ENCODE results near the gene TMEM52. TPM values are rescaled to one million over a fixed set of nuclear protein-coding genes. Genes with fewer than 3 reads are reported as not detected.

TMEM52 gene
- total and polyA plus RNA-seq, 2 of the 13 experiments (the other 11 are each of a cell fraction or from before 2014, with no cell fraction given) = 13.2 to 18.7 TPM

DNA sequence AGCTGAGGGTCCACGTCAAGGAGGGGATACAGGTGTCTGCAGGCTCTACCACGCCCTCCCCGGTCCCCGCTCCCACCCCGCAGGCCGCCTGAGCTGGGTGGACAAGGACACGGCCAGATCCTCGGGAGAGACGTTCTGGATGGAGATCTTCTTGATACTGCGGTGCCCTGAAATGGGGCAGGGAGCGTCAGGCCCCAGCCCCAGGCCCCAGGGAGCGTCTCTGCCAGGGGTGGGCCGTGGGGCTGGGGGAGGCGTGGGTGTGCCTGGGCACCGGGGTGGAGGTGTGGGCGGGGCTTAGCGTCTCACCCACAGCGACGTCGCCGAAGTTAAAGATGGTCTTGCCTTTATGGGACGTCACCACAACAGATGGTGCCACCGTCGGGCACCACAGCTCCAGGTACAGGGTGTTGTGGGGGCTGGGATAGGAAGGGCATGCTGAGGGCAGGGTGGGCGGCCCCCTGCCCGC is 7.3 kb upstream of the TMEM52 start (continued):
- TF ChIP-seq, protein P1, sequence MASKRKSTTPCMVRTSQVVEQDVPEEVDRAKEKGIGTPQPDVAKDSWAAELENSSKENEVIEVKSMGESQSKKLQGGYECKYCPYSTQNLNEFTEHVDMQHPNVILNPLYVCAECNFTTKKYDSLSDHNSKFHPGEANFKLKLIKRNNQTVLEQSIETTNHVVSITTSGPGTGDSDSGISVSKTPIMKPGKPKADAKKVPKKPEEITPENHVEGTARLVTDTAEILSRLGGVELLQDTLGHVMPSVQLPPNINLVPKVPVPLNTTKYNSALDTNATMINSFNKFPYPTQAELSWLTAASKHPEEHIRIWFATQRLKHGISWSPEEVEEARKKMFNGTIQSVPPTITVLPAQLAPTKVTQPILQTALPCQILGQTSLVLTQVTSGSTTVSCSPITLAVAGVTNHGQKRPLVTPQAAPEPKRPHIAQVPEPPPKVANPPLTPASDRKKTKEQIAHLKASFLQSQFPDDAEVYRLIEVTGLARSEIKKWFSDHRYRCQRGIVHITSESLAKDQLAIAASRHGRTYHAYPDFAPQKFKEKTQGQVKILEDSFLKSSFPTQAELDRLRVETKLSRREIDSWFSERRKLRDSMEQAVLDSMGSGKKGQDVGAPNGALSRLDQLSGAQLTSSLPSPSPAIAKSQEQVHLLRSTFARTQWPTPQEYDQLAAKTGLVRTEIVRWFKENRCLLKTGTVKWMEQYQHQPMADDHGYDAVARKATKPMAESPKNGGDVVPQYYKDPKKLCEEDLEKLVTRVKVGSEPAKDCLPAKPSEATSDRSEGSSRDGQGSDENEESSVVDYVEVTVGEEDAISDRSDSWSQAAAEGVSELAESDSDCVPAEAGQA (IDR thresholded peaks at IDR 0.05; ENCODE audit: low read depth) = no peak
- TF ChIP-seq, protein P1 (CRISPR knock-in tag; IDR thresholded peaks at IDR 0.05; ENCODE audit: borderline replicate concordance) = no peak
- no peak for TF ChIP-seq SSRP1 (CRISPR knock-in tag; IDR thresholded peaks at IDR 0.05)
- TF ChIP-seq STAT5B (CRISPR knock-in tag; IDR thresholded peaks at IDR 0.05) = no peak
- no peak for TF ChIP-seq DMAP1 (CRISPR knock-in tag; IDR thresholded peaks at IDR 0.05)
- no peak for TF ChIP-seq ZNF367 (CRISPR knock-in tag; IDR thresholded peaks at IDR 0.05; ENCODE audit: borderline replicate concordance)
- no peak for TF ChIP-seq ZFP36L2 (CRISPR knock-in tag; IDR thresholded peaks at IDR 0.05)
- TF ChIP-seq, protein P2, sequence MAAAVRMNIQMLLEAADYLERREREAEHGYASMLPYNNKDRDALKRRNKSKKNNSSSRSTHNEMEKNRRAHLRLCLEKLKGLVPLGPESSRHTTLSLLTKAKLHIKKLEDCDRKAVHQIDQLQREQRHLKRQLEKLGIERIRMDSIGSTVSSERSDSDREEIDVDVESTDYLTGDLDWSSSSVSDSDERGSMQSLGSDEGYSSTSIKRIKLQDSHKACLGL (CRISPR knock-in tag; IDR thresholded peaks at IDR 0.05) = no peak
- no peak for TF ChIP-seq NFKBIZ (CRISPR knock-in tag; IDR thresholded peaks at IDR 0.05)
